A172 (cell line): ENCODE measurements around the gene C12orf43. TPM values are rescaled to one million over a fixed set of nuclear protein-coding genes. Genes with fewer than 3 reads are reported as not detected.

ENCODE experiments used
- DNase-seq: peaks from one replicate; pipeline ENCODE4 v3.0.0-alpha.2; 2015; ENCODE audit warnings: low spot score
- total RNA-seq: library from RNA; depleted of rRNA; stranded (reverse); fragments of >200 nt; shearing (Covaris generic); gene quantifications from 2 replicates; pipeline ENCODE4 v1.2.3, GENCODE V29; 2014

Gene C12orf43
- total RNA-seq, 1 experiment from 2014 or later = 17.5 TPM

DNA sequence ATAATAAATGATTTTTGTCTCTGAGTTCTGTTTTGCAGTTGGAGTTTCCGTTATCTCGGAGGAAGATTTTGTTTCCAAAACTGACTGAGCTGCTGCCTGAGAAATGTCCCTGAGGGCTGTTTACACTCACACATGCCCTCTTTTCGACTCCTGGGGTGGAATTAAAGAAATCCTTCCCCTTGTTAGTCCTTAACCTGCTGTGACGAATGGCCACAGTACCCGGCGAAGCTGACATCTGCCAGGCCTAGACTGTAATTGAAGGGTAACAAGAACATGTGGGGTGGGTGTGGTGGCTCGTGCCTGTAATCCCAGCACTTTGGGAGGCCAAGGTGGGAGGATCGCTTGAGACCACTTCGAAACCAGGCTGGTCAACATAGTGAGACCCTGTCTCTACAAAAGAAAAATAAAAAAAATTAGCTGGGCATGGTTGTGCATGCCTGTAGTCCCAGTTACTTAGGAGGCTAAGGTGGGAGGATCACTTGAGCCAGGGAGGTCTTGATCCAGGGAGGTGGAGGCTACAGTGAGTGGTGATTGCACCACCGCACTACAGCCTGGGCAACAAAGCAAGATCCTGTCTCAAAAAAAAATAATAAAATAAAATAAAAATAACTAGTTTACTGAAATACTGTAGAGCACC is 14.4 kb upstream of the C12orf43 start:
- no peak for DNase-seq

DNA sequence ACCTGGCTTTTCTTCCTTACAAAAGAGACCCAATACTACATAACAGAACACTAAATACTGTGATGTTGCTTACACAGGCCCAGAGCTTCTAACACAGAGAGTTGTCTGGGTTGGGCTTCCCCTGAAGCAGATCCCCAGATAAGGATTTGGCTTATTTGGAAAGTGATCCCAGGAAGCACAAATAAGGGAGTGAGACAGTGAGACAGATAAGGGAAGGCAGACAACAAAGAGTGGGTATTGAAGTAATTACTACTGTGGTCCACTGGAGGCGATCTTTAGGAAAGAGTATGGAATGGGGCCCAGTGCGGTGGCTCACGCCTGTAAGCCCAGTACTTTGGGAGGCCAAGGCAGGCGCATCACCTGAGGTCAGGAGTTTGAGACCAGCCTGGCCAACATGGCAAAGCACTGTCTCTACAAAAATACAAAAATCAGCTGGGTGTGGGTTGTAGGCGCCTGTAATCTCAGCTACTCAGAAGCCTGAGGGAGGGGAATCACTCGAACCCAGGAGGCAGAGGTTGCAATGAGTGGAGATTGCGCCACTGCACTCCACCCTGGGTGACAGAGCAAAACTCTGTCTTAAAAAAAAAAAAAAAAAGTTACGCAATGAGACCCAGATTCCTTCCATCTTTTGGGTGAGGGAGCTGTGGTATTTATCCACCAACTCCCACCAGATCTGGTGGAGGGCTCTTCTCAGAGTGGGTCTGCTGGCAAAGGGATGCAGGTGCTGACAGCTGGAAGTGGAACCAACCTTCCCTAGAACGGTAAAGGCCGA is 10.2 kb upstream of the C12orf43 start:
- DNase-seq = no peak

DNA sequence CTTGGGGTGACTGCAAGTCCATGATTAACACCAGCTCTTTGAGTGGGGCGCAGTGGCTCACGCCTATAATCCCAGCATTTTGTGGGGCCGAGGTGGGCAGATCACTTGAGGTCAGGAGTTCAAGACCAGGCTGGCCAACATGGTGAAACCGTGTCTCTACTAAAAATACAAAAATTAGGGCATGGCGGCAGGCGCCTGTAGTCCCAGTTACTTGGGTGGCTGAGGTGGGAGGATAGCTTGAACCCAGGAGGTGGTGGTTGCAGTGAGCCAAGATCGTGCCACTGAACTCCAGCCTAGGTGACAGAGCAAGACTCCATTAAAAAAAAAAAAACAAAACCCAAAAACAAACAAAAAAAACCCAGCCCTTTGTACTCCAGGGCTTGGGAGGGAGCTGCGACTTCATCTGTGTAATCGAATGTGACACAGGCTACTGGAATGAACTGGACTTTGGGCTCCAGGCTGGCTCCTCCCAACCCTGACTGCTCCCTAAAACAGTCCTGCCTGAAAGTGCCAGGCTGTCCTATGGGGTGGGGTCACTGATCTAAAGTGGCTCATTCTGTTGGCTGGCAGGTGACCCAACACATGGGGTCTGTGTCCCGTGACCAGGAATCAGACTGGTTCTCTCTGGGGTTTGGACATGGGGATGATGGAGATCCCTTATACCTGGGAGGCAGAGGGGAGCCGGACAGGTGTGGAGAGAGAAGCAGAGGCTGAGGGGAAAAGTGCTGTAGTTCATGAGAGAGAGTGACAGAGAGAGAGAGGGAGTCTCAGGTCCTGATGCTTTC is 9.3 kb upstream of the C12orf43 start:
- DNase-seq = no peak

DNA sequence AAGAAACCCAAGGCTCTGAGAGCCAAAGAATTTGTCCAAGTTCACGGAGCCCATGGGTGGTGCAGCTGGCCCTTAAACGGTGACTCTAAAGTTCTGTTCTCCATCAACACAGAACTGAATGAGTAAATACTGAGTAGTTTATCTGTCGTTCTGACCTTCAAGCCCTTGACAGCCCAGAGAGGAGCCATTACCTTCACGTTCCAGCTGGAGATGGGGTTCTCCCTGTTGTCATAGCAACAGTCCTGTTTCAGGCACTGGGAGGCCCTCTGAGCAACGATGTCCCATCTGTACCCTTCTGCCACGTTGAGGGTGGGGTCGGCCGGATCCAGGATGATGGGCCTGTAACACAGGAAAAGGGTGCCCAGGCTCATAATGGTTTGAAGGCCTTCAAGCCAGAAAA is 7.5 kb upstream of the C12orf43 start:
- DNase-seq = no peak

DNA sequence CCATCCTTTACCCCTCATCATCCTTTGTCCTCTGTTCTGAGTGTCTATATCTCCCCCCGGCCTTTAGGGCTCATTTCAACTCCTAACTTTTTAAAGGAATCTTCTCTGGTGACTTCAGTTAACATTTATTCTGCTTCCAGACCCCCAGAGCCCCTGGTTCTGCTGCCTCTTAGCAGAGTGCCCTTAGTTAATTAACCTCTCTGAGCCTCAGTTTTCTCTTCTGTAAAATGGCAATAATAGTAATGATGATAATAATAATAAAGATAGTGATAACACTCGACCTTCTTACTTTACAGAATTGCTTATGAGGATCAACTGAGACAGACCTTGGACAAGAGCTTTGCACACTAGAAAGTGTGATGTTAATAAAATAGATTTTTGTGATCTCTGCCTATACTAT is 6.4 kb upstream of the C12orf43 start:
- no peak for DNase-seq

DNA sequence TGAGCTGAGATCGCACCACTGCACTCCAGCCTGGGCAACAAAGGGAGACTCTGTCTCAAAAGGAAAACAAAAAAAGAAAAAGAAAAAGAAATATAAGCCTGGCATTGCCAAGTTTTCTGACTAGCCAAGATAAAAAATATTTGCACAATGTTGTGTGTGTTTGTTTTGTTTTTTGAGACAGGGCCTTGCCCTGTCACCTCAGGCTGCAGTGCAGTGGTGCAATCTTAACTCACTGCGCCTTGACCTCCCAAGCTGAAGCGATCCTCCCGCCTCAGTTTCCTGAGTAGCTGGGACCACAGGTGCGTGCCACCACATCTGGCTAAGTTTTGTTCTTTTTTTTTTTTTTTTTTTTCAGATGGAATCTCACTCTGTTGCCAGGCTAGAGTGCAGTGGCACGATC is 5.5 kb upstream of the C12orf43 start:
- no peak for DNase-seq

DNA sequence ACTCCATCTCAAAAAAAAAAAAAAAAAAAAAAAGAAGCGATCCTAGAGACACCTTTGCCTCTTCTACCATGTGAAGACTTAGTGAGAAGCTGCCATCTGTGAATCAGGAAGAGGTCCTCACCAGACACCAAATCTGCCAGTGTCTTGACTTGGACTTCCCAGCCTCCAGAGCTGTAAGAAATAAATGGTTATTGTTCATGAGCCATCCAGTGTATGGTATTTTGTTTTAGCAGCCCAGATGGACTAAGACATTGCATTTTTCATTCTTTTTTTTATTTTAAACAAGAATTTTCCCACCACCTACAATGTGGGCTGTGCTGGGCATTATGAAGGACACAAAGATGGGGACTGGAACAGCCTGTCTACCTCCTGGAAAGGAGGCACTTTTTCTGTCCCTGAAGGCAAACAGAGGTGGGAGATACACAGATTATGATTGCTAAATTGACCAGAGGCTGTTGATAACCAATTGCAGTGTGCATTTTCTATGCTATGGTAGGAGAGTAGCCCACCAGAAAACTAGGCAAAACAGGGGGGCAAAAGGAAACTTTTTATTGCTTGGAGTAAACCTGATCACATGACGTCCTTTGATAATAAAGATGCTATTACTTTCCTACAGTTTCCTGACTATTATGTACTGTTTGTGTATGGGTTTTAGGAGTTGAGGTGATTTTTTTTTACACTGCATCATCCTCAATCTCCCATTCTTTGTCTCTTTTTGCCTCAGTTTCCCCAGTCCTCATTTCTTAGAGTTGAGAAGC is 2.8 kb upstream of the C12orf43 start:
- DNase-seq = no peak

DNA sequence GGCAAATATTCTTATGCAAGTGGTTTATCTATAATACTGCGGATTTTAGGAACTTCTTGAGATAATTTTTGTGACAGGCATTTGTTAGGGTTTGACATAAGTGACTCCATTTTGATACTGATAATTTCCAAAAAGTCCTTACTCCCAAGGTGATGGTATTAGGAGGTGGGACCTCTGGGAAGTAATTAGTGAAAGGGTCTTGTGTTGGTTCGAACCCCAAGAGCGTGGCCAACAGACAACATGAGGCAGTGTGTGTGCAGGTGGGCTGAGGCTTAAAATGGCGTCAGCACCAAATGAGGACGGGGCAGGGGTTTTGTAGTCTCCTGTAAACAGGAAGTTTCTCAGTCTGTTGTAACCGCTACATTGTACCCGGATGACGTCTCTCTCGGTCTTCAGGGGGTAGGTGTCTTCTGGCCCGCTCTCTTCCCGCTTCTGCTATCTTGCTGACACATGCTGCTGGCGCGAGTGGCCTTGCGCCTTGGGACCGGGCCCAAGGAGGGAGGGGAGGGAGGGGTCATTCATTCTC is 1.7 kb upstream of the C12orf43 start:
- no peak for DNase-seq

DNA sequence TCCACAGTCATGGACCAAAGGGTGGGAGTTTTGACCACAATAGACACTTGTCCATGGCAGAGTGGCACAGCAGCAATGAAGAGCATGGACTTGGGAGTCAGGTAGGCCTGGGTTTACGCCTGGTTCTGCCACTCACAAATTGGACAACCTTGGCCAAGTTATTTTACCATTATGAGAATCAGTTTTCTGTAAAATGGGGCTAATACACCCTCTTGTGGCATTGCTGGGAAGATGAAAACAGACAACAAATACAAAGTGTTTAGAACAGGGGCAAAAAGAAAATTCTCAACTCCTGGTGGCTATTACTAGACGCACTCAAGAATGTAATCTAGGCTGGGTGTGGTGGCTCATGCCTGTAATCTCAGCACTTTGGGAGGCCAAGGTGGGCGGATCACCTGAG is 2.6 kb downstream of the C12orf43 start:
- no peak for DNase-seq

DNA sequence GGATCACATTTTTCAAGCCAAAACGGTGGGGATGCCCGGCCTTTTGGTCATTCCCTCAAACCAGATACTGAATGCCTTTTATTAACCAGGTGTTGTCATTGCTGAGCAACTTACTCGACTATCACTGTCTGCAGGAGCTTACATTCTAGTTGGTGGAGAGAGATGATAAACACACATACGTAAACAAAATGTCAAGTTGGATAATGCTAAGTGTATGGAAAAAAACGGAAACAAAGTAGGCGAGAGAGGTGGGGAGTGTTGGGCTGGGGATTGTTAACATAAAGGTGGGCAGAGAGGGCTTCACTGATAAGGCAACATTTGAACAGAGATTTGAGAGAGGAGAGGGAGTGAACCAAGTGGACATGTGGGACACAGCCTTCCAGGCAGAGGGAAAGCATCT is 4.5 kb downstream of the C12orf43 start:
- no peak for DNase-seq

DNA sequence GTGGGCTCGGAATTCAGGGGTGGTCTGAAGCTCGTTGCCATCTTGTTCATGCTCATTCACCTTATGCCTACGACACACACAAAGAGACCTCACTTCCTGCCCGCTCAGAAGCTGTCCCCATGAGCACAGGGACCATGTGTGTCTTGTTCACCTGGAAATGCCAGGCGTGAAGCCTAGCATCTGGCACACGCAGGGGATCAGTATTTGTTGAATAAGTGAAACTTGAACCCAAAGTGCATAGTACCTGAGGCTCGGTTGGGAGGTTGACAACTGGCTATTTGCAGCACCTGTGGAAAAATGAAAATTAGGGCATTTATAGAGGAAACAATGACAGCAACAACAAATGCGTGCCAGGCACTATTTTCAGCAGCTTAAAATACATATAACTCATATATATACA is 5.4 kb downstream of the C12orf43 start:
- DNase-seq = no peak

DNA sequence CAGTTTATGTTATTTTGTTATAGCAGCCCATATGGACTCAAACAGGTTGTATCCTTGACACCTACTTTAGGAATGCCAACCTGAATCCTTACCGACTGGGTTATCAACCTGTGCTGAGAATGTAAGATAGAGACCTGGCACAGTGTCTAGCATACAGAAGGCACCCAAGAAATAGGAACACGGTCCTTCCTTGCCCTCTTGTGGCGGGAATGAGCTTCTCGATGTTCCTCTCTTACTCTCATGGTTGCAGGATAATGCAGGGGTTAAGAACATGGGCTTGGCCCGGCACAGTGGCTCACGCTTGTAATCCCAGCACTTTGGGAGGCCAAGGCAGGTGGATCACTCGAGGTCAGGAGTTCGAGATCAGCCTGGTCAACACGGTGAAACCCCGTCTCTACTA is 6.5 kb downstream of the C12orf43 start:
- peak; percentile 49 for DNase-seq

DNA sequence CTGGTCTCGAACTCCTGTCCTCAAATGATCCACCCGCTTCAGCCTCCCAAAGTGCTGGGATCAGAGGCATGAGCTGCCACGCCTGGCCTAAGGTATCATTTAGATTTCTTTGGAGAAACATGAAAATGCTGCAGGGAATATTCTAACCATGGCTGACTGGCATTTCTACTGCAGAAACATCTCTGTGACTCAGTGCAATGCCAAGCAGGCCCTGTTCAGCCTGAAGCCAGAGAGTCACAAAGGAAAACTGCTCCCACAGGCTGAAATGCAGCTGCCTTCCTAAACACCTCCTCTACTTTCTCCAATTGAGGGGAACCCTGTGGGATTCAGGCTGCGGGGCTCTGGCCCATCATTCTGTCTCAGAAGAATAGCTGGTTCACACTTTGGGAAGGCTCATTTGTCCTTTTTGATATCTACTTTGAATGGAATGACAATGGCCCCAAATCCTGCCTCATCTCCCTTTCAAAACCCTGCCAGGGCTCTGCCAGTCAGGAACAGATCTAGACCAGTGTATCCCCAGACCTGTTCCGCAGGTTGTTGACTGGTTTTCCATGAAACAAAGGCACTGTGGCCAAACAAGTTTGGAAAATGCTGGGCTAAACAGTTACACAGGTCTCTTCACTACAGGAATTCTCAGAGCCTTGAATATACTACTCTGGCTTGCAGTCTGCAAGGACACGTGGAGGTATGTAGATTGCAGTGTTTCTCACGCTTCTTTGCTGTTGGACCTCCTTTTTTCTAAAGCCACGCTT is 7.8 kb downstream of the C12orf43 start:
- DNase-seq = no peak

DNA sequence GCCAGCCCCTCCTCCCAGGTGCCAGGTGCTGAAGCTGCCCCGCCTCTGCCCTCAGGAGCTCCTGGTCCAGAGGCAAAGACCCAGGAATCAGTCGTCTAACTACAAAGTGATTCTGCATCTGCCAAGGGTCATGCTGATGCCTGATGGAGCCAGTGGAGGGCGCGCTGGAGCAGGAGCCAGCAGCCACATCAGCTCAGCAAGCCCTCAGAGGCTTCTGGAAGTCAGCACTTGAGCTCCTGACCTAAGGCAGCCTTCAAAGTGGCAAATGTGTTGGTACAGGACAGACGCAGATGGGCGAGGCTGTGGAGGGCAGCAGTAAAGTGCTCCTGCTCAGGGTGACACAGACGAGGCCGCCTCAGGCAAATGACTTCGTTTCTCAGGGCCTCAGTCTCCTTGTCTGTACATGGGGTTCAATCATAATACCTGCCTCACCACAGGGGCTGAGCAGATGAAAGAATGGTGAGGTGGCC is 10.9 kb downstream of the C12orf43 start:
- DNase-seq = peak; percentile 44

DNA sequence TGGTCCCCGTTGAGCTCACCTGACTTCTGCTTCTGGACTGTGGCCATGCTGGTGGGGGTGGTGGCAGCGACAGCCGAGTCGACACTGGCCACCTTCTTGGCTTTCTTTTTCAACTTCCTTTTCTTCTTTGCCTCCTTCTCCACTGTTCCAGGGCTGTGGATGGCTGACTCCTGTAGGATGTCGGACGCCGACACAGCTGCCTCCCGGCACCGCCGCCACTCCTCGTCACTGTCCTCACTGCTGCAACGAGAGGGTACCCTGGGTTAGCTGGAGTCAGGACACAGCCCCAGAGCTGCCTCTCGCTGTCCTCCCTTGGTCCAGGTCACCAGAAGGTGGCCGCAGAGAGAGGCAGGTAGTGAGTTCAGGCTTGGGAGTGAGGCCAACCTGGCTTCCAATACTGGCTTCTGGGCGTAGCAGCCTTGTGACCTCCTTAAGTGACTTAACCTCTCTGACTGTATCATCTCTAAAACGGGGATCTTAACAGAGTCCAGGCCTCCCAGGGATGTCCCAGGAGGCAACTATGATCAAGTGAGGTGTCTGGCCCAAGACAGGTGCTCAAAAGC is 12.0 kb downstream of the C12orf43 start:
- DNase-seq = no peak

DNA sequence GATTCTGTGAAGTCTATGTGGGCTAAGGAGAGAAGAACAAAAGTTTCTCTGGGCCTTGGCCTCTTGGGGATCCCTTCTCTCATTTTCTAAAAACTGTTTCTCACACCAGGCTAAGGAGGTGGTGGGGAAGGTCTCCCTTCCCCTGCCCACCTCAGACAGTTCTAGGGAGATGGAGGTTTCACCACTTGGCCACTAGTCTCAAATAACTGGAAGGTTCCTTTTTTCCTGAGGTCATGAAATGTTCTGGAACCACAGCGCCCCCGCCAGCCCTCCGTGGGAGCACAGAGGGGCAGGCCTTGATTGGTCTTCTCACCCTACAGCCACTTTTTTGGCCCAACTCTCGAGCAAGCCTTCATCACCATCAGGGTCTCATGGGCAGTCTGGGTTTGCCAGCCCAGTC is 12.6 kb downstream of the C12orf43 start:
- no peak for DNase-seq

DNA sequence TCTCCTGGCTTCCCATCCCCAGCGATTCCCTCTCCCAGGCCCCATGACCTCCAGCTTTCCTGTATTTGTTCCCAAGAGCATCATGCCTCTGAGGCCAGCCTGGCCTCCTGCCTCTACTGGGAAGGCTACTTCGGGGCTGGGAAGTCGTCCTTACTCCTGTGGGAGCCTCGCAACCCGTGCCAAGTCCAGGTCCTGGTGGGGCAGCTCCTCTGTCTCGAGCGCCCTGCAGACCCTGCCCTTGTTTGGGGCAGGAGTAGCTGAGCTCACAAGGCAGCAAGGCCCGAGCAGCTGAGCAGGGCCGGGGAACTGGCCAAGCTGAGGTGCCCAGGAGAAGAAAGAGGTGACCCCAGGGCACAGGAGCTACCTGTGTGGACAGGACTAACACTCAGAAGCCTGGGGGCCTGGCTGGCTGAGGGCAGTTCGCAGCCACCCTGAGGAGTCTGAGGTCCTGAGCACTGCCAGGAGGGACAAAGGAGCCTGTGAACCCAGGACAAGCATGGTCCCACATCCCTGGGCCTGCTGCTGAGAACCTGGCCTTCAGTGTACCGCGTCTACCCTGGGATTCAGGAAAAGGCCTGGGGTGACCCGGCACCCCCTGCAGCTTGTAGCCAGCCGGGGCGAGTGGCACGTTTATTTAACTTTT is 14.3 kb downstream of the C12orf43 start:
- DNase-seq = no peak

DNA sequence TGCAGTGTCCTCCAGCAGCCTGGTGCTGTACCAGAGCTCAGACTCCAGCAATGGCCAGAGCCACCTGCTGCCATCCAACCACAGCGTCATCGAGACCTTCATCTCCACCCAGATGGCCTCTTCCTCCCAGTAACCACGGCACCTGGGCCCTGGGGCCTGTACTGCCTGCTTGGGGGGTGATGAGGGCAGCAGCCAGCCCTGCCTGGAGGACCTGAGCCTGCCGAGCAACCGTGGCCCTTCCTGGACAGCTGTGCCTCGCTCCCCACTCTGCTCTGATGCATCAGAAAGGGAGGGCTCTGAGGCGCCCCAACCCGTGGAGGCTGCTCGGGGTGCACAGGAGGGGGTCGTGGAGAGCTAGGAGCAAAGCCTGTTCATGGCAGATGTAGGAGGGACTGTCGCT is 15.2 kb downstream of the C12orf43 start:
- DNase-seq = no peak

DNA sequence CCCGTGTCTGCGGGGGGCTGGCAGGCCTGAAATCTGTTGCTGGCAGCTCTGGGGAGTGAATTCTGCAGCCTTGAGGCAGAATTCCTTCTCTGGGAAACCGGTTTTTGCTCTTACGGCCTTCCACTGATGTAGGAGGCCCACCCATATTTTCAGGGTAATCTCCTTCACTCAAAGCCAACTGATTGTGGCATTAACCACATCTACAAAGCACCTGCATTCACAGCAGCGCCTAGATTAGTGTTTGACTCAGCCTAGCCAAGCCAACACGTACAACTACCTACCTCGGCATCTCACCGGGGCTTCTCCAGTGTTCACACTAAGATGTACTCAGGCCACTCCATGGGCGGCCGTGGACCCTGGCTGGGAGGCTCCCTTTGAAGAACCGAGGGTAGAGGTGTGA is 15.8 kb downstream of the C12orf43 start:
- DNase-seq = no peak
